Measurements from ENCODE around the gene CAPN13.
"Not testable (repeated sequence)": the region's sequence is repeated elsewhere in the genome, so short reads cannot be mapped to it uniquely, and the experiment has no call there.

Gene CAPN13

DNA sequence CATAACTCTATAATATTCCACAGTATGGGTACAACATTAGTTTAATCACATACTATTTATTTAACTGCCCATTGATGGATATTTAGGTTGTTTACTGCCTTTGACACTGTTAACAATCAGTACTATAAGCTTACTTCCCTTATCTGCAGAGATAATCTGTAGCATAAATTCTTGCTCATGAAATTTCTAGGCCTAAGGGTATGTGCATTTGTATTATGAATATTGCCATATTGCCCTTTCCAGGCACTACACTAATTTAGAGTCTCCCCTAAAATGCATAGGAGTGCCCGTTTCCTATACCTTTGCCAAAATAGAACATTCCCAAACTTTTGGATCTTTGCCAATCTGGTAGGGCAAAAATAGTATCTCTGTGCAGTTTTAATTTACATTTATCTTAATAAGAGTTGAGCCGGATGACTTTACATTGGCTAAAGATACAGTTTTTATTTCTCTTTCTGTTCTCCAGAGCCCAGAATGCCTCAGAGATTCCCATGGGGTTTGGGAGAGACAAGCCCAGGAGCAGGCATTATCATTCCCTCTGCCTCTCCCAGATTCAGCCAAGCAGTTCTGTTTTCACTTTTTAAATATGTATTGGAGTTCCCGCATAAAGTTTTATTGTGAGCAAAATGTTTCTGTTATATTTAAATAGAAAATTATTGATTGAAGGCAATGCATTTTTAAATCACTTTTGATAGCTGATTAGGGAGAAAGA lies 102.8 kb downstream of the CAPN13 start:
- no peak for ATAC-seq

DNA sequence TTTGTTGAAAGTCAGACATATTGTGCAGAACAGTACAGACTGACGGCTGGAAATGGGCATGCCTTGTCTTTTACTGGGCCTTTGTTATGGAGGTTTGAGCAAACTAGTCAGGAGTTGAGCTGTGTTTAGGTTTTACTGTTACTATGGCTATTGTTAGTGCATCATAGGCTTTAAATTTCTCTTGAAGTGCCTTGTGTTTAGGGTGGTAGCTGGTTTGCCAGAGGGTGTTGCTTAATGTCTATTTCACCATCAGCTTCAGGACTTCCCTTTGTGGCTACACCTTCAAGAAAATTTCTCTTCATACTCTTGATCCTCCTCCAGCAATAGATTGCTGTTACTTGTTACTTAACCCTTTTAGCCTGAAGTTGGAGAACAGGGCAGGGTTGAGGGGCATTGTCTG lies 104.6 kb downstream of the CAPN13 start:
- DNase-seq (no peak), ATAC-seq (no peak)

More for the DNA sequence above, 102.8 kb downstream of the CAPN13 start:
- DNase-seq: no peak

DNA sequence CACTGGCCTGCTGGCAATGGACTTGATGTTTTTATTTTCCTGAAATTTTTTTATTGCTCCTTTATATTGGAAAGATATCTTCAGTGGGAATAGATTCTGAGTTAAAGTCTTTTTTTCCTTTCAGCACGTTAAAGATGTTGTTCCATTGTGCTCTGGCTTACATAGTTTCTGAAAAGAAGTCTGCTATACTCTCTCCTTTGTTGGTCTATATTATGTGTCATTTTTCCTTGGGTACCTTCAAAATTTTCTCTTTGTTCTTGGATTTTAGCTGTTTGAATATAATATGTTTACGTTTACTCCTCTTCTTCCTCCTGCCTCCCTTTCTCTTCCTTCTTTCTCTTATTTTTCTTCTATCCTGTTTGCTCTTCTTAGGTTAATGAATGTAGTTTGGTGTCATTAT lies 105.5 kb downstream of the CAPN13 start:
- DNase-seq: no peak
- ATAC-seq: no peak

DNA sequence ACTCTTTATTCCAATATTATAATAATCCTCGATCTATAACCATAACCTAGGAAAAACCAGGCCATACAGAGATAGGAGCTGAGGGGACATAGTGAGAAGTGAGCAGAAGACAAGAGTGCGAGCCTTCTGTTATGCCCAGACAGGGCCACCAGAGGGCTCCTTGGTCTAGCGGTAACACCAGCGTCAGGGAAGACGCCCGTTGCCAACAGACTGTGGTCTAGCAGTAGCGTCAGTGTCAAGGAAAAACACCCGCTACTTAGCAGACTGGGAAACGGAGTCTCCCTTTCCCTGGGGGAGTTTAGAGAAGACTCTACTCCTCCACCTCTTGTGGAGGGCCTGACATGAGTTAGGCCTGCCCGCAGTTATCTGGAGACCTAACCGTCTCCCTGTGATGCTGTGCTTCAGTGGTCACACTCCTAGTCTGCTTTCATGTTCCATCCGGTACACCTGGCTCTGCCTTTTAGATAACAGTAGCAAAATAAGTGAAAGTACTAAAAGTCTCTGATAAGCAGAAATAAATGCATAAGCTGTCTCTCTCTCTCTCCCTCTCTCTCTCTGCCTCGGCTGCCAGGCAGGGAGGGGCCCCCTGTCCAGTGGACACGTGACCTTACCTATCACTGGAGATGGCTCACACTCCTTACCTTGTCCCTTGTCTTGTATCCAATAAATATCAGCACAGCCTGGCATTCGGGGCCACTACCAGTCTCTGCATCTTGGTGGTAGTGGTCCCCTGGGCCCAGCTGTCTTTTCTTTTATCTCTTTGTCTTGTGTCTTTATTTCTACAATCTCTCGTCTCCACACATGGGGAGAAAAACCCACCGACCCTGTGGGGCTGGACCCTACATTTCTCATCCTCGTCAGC lies 109.8 kb downstream of the CAPN13 start:
- not testable (repeated sequence) for ATAC-seq, DNase-seq

DNA sequence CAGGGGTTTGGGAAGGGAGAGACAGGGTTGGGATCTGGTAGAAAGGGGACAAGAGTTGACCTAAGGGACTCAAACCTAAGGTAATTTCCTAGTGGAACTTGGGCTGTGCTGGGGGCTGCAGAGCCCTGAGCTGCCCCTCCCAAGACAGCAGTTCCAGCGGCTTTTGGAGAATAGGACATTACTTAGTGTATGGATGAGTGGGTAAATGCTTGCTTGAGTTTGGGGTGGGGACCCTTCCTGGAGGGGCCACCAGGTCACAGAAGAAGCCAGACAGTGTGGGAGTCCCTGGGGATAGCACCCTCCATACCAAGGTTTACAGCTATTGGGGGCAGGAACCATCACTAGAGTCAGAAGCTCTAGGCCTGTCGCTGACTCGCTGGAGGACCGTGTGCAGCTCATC lies 111.5 kb downstream of the CAPN13 start:
- no peak for DNase-seq
- no peak for ATAC-seq

DNA sequence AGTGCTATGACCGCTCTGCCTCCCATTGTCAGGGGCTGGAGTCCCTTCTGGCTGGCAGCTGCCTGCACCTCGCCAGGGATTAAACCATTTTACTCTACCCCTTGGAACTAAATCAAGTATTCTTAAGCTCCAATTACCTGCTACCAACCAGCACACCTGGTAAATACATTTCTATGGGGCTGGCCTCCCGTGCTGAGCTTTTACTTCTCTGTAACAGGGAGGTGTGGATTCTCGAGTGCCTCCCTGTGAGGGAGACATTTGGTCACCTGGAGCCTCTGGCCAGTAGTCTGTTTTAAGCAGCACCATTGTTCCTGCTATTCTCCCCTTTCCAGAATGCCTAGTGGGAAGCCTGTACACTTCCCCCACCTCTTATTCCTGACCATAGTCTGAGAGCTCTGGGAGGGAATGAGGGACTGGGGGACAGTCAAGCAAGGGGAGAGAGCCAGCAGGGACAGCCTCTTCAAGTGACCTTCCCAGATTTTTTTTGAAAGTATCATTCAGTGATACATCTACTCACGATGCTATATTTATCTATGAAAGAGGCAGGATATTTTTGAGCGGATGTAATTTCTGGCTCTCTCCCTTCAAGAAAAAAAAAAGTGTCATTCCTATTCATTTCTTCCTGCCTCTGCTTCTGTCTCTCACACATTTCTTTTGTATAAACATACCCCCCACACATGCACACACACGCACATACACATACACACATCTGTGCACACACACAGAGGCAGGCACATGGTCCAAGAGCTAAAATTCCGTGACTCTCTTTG lies 112.8 kb downstream of the CAPN13 start:
- ATAC-seq (no peak), DNase-seq (no peak)

DNA sequence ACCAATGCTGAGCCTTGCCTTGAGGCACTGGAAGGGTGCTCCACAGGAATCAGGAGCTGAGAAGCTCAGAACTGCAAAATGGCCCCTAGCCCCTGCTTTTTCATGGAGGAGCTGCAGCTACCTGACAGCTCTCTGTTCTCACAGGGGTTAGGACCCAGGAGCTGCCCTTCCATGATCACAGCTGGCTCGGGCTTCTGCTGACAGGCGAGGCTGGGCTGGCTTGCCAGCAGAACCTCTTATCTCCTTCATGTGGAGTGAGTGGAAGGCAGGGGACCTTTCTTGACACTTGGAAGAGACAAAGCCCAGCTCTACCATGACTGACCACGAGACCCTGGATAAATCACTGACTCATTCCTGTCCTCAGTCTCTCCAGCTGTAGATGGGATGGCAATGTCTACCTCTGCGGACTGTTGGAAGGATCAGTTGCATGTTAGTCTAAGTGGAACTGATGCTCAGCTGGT lies 113.4 kb downstream of the CAPN13 start:
- DNase-seq (no peak), ATAC-seq (no peak)

DNA sequence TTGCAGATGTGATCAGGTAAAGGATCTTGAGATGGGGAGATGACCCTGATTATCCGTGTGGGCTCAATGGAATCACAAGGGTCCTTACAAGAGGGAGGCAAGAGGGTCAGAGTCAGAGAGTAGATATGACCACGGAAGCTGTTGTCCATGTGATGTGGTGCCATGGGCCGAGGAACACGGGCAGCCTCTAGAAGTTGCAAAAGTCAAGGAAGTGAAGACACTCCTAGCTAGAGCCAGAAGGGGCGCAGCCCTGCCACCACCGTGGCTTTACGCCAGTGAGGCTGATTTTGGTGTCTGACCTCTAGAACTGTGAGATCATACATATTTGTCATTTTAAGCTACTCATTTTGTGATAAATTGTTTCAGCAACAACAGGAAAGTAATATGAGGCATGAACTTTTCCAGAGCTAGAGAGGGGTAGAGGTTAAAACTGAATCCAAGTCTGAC lies 114.4 kb downstream of the CAPN13 start:
- ATAC-seq (no peak), DNase-seq (no peak)

DNA sequence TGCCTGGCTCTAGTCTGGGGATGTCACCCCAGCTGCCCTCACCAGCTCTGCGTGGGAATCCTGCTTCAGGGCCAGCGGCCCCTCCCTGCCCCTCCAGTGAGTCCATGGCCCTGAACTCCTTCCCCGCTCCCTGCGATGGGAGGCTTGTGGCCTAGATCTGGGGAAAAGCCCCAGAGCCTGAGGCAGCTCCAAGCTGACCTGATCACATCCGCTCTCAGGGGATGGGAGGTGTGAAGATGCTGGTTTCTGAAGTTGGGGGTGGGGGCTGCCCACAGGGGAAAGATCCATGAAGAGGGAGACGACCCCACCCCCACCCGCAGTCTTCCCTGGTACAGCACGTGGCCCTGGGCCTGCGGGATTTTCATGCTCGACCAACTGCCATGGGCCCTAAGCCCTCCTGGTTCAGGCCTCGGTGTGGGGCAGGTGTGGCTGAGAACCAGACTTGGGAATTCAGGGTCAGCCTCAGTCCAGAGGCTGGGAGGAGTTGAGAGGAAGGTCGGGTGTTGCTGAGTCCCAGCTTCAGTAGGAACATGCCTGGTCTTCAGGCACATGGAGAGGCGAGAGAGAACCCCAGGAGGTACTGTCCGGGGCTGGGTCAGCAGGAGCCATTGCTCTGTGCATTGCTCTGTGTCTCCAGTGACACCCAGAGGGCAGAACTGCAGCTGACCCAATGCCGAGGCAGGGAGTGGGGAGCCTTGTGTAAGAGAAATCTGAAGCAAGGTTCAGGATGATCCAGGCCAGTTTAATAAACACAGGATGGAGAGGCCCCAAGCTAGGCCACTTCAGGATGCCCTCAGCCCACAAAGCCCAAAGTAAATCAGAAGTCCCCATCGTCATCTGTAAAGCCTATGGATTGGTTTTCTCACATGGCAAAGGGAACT lies 115.1 kb downstream of the CAPN13 start:
- ATAC-seq (no peak), DNase-seq (no peak)

DNA sequence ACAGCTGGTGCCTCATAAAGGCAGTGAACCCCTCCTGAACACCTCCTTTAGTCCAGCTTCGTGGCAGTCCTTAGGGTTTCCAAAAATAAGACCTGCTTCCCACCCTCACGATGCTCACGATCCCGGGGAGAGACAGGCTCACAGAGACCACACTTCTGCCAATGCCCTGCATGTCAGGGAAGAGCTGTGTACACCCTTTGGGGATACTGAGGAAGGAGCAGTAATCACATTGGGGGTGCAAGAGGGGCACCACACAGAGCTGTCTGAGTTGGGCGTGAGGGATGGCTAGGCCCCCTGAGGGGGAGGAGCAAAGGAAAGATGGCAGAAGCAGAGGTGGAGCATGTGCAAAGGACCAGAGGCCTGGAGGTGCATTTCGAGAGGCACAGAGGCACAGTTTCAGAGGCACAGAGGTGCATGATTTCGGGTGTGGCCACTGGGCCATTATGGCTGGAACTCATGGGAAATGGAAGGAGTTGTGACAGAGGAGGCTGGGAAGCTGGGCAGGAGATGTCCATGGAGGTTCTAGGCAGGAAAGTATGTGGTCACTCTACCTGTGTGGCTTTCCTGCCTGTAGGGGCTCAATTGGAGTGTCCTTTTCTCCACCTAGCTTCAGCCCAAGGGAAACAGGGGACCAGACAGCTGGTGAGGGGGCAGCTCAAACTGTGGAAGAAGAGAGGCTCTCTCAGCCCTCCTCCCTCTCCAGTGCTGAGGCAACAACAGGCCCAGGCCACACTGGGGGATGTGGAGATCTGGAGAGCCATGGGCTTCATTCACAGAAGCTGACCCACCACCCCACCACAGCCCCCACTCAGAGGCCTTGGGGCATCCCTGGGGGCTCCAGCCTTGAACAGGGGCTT lies 115.9 kb downstream of the CAPN13 start:
- DNase-seq: no peak
- ATAC-seq: no peak

DNA sequence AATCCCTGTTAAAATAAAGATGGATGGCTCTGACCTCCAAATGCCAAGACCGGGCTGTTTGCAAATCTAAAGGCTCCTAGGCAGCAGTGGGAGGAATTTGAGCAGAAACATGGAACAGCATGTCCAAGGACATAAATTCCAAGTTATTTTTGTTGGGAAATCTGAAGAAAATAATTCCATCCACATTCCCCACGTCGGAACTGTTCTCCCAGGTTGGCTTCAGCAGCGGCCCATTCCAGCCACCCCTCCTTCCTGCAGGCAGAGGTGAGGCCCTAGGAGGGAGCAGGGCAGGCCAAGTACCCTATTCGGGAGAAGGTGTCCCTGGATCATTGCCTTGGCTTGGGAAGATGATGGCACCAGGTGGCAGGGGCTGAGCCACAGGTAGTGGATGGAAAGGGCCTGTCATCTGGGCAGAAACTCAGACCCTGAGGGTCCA lies 117.1 kb downstream of the CAPN13 start:
- DNase-seq (no peak), ATAC-seq (no peak)

DNA sequence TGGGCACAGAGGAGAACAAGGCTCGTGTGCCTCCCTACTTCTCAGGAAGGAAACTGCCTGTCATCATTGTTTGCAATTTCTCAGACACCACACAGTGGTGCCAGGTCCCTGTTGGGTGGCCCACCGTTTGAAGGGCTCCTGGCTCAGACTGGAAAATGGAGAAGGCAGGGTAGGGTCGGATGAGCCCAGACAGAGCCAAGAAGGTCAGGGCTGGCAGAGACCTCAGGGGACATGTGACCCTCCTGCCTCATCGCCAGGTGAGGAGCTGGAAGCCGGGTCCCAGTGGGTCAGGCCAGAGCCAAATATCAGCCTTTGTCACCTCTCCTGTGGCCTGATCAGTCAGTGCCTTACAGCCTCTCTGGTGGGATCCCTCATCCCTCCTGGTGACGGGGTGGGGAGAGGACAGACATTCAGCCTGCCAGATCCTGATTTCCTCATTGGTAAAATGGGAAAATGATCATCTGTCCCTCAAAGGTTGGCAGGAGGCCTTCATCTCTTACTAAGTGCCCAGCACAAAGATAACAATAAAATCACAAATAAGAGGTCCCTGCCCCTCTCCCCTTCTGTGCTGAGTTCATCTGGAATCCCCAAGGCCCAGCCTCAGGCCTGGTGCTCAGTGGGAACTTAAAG lies 117.6 kb downstream of the CAPN13 start:
- ATAC-seq (no peak), DNase-seq (no peak)

DNA sequence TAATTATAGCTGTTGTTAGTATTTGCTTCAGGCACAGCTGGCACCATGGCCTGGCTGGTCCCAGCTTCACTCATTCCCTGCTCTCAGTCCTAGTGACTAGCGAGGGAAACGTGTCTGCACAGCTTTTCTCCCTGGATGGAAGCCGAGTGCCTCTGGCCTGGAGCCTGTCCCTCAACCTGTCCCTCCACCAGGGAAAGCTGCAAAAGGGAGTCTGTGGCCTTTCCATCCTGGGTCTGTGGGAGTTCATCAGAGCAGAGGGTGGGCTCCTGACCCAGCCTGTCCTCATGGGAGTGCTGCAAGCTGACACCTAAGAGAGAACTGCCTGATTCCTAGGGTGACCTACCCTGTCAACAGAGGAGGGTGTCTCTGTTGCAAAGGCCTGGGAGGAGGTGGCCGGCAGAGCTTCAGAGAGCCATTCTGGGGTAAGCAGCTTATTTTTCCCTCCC lies 118.3 kb downstream of the CAPN13 start:
- no peak for DNase-seq
- no peak for ATAC-seq

DNA sequence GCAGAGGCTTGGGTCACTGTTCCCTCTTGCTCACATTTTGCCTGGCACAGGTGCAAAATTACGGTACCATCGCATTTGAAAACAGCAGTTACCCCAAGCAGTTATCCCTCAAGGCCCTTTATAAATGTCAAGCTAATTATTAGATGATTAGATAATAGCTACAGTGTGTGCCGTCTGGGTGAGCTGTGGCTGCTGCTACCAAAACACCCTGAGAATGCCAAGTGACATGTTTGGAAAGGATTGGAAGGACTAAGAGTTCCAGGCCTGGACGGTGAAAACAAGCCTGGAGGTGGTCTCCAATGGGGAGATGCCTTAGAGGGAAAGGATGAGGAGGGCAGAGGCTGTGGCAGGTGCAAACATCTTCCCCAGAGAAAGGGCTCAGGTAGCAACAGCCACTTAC lies 120.6 kb downstream of the CAPN13 start:
- no peak for ATAC-seq
- DNase-seq: no peak

DNA sequence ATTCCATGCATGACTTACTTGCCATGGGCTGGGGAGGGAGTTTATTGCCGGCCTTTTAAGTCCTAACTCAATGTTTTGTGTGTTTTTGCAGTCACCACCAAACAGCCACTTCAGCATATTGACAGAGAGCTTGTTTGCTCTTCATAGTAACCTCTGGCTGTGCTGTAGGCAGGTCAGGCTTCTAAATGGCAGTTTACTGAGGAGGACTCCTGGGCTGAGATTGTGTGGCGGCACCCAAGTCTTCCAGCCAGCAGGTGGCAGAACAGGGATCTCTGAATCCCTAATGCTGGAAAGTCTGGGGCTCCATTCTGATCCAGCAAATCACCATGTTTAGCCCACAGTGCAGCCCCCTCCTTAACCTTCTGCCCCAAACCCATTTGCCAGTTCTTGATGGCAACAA lies 121.2 kb downstream of the CAPN13 start:
- no peak for ATAC-seq
- DNase-seq: no peak

DNA sequence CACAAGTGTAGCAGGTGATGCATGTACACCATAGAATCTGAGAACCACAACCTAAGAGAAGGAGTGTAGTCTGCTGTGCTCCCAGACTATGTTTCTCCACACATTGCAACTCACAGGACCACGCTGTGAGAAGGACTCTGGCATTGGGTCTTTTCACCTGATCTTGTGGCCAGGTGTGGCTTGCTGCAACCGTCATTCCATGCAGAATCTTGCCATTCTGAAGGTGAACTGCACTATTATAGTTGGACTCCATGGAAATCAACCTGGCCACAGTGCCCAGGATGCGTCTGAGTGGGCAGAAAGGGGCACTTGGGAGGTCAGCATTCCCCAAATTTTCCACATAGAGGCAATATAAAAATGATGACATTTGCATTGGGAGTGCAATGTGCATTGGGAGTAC lies 122.2 kb downstream of the CAPN13 start:
- ATAC-seq (no peak), DNase-seq (no peak)

DNA sequence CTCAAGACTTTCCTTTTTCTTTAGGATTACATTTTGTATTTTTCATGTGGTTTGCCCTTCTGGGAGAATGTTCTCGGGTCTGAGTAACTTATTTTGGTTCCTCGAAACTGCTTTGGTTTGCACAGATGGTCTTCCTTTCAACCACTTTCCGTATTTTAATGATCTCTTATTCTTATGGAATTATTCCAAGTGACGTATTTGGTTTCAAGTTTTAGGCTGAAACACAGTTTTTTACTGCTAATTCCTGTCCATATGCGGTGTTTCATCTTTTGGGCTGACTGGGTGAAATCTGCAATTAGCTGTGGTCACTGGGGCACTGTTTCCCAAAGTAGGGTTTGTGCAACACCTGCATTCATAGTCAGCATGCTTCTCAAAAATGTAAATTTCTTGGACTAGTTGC lies 122.7 kb downstream of the CAPN13 start:
- ATAC-seq (no peak), DNase-seq (no peak)

DNA sequence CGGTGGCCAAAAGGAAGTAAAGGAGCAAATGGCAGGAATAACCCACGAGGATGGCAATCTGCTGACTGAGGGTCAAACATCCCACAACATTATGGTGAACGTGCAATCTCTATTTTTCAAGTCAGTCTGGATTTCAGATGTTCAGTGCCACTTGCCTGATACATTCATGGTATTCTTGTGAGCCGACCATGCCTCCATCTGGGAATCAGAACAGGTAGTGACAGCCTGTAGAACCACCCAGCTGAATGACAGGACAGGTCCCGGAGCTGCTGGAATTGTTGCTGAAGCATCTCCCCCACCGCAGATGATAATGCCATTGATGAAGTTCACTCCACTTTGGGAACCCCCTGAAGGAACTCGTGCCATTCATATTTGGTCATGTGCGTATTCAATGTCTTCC lies 123.2 kb downstream of the CAPN13 start:
- DNase-seq (no peak), ATAC-seq (no peak)

DNA sequence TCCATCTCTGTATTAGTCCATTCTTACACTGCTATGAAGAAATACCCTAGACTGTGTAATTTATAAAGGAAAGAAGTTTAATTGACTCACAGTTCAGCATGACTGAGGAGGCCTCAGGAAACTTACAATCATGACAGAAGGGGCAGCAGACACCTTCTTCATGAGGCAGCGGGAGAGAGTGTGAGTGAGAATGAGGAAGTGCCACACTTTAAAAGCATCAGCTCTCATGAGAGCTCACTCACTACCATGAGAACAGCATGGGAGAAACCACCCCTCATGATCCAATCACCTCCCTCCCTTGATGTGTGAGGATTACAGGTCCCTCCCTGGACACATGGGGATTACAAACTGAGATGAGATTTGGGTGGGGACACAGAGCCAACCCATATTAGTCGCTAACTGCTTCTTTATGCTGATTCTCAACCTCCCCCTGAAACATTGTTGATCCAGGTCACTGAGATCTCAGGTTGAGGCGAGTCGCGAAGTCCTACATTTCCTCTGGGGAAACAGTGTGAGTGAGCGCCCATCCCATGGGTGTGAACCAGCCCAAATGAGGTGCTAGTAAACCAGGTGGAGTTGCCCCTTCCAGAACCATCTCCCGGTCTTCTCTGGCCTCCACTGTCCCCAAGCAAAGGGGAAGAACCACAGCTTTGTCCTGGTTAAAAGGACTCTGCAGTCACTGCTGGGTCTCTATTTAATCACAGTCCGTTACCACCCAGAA lies 123.8 kb downstream of the CAPN13 start:
- no peak for DNase-seq
- no peak for ATAC-seq
